ENCODE measurements around the gene AAMP.

The AAMP gene

DNA sequence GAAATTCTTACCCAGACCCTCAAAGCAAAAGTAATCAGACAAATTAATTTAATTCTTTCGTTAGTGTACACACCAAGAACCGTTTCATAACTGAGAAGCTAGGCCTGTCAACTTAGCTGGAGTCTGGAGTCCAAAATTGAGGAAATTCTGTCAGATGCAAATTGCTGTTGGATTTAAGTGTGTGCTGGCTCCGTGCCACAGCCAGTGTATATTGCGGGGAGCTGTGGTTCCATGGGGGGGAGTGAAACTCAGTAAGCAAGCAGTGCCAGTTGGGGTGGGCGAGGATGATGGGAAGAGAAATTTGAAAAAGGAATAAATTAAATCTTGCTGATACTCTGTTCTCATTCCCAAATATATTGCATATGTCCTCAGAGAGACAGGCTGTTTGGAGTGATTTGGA is 48.9 kb downstream of the AAMP start:
- Histone ChIP-seq H3K9ac (ENCODE audit: low read length) (no peak overlapping the region; the same call in 1 of the 2 replicates), H3K36me3 (ENCODE audit: insufficient read depth, low read length) (peaks cover 60% of the 10 kb centered on the region)

DNA sequence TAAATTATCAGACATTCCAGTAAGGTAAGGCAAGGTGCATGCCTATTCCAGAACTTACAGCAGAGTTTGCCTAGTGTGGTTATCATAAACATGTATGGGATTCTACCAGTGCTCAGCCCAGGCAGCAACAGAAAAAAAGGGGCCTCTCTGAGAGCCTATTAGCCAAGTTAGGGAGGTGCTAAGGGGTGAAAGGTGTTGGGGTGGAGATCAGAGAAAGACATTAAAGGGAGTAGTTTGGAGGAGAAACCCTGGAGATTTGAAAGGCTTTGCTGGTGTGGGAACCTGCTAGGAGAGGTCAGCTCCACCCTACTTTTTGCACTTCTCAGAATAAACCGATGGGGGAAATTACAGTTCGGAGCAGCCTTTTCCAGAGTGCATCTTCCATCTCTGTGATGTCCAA is 50.0 kb downstream of the AAMP start:
- Histone ChIP-seq H3K4me2 (ENCODE audit: low read length) (peak overlapping the region; percentile 78), H3K9me3 (ENCODE audit: low read length) (no peaks in the 10 kb centered on the region), H3K27ac (ENCODE audit: low read depth, low read length, poor library complexity, severe bottlenecking) (peak overlapping the region; percentile 77), H3K36me3 (ENCODE audit: insufficient read depth, low read length) (peaks cover 50% of the 10 kb centered on the region), H3K9me2 (ENCODE audit: low read depth, low read length) (no peaks in the 10 kb centered on the region), H3K79me2 (ENCODE audit: insufficient read depth, low read length) (peaks cover 77% of the 10 kb centered on the region), H2AFZ (ENCODE audit: low read length) (no peak overlapping the region), H3K4me1 (ENCODE audit: insufficient read depth, low read length, severe bottlenecking) (peaks cover 53% of the 10 kb centered on the region), H4K20me1 (ENCODE audit: insufficient read depth, low read length) (peaks cover 6% of the 10 kb centered on the region; the same call in 1 of the 2 replicates), H3K9ac (ENCODE audit: low read length) (peak overlapping the region; percentile 90), H3F3A (ENCODE audit: insufficient read depth, low read length) (no peaks in the 10 kb centered on the region), H3K27me3 (ENCODE audit: insufficient read depth, low read length) (no peaks in the 10 kb centered on the region), H3K4me3 (ENCODE audit: low read depth, low read length, poor library complexity, severe bottlenecking) (peak overlapping the region; percentile 83)
- TF ChIP-seq, protein P1, sequence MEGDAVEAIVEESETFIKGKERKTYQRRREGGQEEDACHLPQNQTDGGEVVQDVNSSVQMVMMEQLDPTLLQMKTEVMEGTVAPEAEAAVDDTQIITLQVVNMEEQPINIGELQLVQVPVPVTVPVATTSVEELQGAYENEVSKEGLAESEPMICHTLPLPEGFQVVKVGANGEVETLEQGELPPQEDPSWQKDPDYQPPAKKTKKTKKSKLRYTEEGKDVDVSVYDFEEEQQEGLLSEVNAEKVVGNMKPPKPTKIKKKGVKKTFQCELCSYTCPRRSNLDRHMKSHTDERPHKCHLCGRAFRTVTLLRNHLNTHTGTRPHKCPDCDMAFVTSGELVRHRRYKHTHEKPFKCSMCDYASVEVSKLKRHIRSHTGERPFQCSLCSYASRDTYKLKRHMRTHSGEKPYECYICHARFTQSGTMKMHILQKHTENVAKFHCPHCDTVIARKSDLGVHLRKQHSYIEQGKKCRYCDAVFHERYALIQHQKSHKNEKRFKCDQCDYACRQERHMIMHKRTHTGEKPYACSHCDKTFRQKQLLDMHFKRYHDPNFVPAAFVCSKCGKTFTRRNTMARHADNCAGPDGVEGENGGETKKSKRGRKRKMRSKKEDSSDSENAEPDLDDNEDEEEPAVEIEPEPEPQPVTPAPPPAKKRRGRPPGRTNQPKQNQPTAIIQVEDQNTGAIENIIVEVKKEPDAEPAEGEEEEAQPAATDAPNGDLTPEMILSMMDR (IDR thresholded peaks at IDR 0.05; ENCODE audit: low read length): no peak
- TF ChIP-seq EZH2 (IDR thresholded peaks at IDR 0.05; ENCODE audit: borderline replicate concordance, low read length): no peak

More for the DNA sequence above, 48.9 kb downstream of the AAMP start:
- peaks cover 6% of the 10 kb centered on the region; the same call in 1 of the 2 replicates for H4K20me1 ChIP-seq (ENCODE audit: insufficient read depth, low read length)
- H3K4me1 ChIP-seq (ENCODE audit: insufficient read depth, low read length, severe bottlenecking): peaks cover 52% of the 10 kb centered on the region
- no peak overlapping the region for H3K4me3 ChIP-seq (ENCODE audit: low read depth, low read length, poor library complexity, severe bottlenecking)
- no peaks in the 10 kb centered on the region for H3K9me2 ChIP-seq (ENCODE audit: low read depth, low read length)
- TF ChIP-seq EZH2 (IDR thresholded peaks at IDR 0.05; ENCODE audit: borderline replicate concordance, low read length): no peak
- TF ChIP-seq, protein P1 (IDR thresholded peaks at IDR 0.05; ENCODE audit: low read length): no peak
- peaks cover 80% of the 10 kb centered on the region for H3K79me2 ChIP-seq (ENCODE audit: insufficient read depth, low read length)
- H2AFZ ChIP-seq (ENCODE audit: low read length): no peak overlapping the region
- peak overlapping the region; percentile 77 for H3K27ac ChIP-seq (ENCODE audit: low read depth, low read length, poor library complexity, severe bottlenecking)
- peak overlapping the region; percentile 78; the same call in 1 of the 2 replicates for H3K4me2 ChIP-seq (ENCODE audit: low read length)
- no peaks in the 10 kb centered on the region for H3K9me3 ChIP-seq (ENCODE audit: low read length)
- H3F3A ChIP-seq (ENCODE audit: insufficient read depth, low read length): no peaks in the 10 kb centered on the region
- no peaks in the 10 kb centered on the region for H3K27me3 ChIP-seq (ENCODE audit: insufficient read depth, low read length)

DNA sequence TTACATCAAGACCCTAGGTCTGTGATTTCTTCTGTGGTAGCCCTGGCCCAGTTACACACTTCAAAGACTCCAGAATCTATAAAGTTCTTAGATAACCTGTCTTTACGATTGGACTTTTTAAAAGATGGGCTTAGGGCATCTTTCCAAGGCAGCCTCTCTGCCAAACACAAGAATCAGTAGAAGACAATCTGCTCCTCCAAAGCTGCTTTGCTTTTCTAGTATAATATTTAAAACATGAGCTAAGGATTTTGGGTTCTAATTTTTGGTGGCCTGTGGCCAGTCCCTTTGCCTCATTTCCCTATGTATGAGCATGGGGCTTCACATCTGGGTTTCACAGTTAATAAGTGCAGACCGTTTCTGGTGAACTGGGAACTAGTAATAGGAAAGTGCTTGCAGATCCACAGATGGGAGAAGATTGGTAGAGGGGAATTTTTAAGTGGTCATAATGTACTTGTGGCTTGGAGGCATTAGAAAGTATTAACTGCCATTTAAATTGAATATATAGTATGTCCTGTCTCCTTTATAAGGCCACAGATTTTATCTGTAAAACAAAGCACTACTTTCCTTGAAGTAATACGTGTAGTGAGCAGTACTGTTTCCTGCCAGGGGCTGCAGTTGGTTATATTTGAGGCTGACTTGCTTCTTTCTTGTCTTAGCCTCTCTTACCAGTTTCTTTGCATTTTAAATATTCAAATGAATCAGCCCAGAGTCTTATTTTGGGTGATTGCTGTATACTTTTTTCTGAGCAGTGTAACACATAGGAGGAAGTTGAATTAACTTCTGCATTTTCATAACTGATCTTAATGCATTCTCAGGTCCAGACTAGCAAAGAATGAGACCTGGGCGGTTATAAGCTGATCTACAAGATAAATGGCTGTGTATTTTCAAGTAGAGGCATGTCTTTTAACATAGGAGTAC is 51.4 kb downstream of the AAMP start:
- Histone ChIP-seq H4K20me1 (ENCODE audit: insufficient read depth, low read length) (peaks cover 2% of the 10 kb centered on the region; the same call in 1 of the 2 replicates), H3K27ac (ENCODE audit: low read depth, low read length, poor library complexity, severe bottlenecking) (peak overlapping the region; percentile 77), H3K27me3 (ENCODE audit: insufficient read depth, low read length) (no peaks in the 10 kb centered on the region), H3K9ac (ENCODE audit: low read length) (peak overlapping the region; percentile 90), H3F3A (ENCODE audit: insufficient read depth, low read length) (no peaks in the 10 kb centered on the region), H3K4me1 (ENCODE audit: insufficient read depth, low read length, severe bottlenecking) (peaks cover 53% of the 10 kb centered on the region), H3K4me2 (ENCODE audit: low read length) (peak overlapping the region; percentile 78), H3K9me3 (ENCODE audit: low read length) (no peaks in the 10 kb centered on the region), H3K36me3 (ENCODE audit: insufficient read depth, low read length) (peaks cover 35% of the 10 kb centered on the region), H2AFZ (ENCODE audit: low read length) (no peak overlapping the region), H3K4me3 (ENCODE audit: low read depth, low read length, poor library complexity, severe bottlenecking) (peak overlapping the region; percentile 83), H3K79me2 (ENCODE audit: insufficient read depth, low read length) (peaks cover 63% of the 10 kb centered on the region), H3K9me2 (ENCODE audit: low read depth, low read length) (no peaks in the 10 kb centered on the region)
- TF ChIP-seq, protein P1 (IDR thresholded peaks at IDR 0.05; ENCODE audit: low read length): no peak
- TF ChIP-seq EZH2 (IDR thresholded peaks at IDR 0.05; ENCODE audit: borderline replicate concordance, low read length): no peak
